AG10803 (cell line): ENCODE measurements around the gene RAP2C.

Source experiments
- DNase-seq: peaks from one replicate; pipeline ENCODE4 v3.0.0; 2010; ENCODE audit warnings: low read depth
- H3K4me3 ChIP-seq: 2 replicates; pipeline ENCODE4 v1.5.1; 2011; ENCODE audit warnings: mild to moderate bottlenecking, low read length, control low read depth
- TF ChIP-seq, protein P1 (sequence below): conservative IDR thresholded peaks from 2 replicates; pipeline ENCODE4 v1.5.1; 2011; ENCODE audit warnings: mild to moderate bottlenecking, low read length, control low read depth, inconsistent platforms

The RAP2C gene

DNA sequence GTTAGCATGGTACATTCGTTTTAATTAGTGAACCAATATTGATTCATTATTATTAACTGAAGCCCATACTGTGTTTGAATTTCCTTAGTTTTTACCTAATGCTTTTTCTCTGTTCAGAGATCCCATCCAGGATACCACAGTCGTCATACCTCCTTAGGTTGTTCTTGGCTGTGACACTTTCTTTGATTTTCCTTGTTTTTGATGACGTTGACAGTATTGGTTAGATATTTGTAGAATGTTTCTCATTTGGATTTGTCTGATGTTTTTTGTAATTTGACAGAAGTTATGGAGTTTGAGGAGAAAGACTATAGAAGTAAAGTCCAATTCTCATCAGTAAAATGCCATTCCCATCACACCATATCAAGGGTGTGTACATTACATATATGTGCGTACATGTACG, 16.2 kb upstream of the RAP2C start:
- H3K4me3 ChIP-seq = no peak overlapping the region
- DNase-seq = no peak
- TF ChIP-seq, protein P1, sequence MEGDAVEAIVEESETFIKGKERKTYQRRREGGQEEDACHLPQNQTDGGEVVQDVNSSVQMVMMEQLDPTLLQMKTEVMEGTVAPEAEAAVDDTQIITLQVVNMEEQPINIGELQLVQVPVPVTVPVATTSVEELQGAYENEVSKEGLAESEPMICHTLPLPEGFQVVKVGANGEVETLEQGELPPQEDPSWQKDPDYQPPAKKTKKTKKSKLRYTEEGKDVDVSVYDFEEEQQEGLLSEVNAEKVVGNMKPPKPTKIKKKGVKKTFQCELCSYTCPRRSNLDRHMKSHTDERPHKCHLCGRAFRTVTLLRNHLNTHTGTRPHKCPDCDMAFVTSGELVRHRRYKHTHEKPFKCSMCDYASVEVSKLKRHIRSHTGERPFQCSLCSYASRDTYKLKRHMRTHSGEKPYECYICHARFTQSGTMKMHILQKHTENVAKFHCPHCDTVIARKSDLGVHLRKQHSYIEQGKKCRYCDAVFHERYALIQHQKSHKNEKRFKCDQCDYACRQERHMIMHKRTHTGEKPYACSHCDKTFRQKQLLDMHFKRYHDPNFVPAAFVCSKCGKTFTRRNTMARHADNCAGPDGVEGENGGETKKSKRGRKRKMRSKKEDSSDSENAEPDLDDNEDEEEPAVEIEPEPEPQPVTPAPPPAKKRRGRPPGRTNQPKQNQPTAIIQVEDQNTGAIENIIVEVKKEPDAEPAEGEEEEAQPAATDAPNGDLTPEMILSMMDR = no peak

DNA sequence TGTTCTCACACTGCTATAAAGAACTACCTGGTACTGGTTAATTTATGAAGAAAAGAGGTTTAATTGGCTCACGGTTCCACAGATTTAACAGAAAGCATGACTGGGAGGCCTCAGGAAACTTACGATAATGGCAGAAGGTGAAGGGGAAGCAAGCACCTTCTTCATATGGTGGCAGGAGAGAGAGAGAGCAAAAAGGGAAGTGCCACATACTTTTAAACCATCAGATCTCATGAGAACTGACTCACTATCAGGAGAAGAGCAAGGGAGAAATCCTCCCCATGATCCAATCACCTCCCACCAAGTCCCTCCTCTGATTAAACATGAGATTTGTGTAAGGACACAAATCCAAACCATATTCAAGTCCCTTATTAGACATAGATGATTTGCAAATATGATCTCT, 12.3 kb upstream of the RAP2C start:
- no peak overlapping the region for H3K4me3 ChIP-seq
- TF ChIP-seq, protein P1 = no peak
- no peak for DNase-seq

DNA sequence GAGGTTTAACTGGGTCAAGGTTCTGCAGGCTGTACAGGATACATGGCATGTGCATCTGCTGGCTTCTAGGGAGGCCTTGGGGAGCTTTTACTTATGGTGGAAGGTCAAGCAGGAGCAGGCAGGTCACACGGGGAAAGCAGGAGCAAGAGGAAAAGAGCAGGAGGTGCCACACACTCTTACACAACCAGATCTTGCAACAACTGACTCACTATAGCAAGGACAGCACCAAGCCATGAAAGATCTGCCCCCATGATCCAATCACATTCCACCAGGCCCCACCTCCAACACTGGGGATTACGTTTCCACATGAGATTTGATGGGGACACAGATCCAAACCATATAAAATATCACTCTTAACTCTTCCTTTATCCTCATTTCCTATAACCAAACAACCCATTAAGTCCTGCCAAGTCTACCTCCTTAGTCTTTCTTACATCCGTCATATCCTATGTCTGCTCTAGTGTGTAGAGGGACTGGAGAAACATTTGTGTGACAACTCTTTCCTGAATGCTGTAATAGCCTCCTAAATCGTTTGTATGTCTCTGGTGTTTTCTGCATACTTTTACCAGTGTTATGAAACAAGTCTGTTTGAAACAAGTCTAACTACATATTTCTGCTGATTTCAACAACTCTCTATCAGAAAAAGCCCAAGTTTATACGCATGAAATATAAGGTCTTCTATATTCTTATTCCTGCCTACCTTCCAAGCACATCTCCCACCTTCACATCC, 8.3 kb upstream of the RAP2C start:
- TF ChIP-seq, protein P1 = no peak
- DNase-seq = peak; percentile 64
- H3K4me3 ChIP-seq = no peak overlapping the region

DNA sequence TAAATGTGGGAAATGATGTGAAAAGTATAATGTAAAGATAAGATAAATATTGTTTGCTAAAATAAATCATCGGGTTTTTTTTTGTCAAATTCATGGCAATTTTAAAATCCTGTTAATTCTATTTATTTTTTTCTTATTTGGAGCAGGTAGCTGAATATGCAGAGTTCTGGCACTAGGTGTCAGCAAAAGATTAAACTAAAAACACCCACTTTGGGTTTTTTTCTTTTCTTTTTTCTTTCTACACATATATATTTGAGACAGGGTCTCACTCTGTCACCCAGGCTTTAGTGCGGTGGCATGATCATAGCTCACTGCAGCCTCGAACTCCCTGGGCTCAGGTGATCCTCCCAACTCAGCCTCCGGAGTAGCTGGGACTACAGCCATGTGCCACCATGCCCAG, 6.9 kb upstream of the RAP2C start:
- no peak overlapping the region for H3K4me3 ChIP-seq

DNA sequence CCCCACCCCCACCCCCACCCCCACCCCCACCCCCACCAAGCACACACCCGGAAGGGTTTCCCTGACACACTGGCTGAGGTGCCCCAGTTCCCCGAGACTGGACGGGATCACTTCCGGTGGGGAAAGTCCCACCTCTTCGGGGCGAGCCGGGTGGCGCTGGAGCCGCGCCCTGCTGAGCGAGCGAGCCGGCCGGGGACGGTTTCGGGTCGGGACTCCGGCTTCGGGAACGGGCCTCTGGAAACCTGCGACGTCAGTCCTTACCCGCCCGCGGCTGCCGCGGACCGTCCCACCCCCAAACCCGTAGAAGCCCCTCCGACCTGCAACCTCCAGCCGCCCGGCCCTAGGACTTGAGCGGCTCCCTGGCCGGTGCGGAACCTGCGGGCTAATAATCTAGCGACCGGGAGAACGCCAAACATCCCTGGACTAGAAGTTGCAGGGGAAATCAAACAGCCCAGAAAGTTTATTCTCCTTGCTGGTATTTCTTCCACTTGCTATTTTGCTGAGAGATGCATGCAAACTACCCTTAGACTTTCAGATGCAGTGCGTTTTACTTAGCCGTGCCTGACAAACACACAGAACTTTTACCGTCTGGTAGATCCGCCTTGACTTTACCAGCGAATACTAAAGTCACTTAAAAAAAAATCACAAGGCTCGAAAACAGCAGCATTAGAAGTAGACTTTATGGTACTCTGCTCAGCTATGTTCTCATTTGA, 991 bp downstream of the RAP2C start:
- DNase-seq = peak; percentile 81
- H3K4me3 ChIP-seq = peak overlapping the region; percentile 75
- TF ChIP-seq, protein P1 = no peak

More for the DNA sequence above, 6.9 kb upstream of the RAP2C start:
- TF ChIP-seq, protein P1 = peak; percentile 51
- peak; percentile 13 for DNase-seq

DNA sequence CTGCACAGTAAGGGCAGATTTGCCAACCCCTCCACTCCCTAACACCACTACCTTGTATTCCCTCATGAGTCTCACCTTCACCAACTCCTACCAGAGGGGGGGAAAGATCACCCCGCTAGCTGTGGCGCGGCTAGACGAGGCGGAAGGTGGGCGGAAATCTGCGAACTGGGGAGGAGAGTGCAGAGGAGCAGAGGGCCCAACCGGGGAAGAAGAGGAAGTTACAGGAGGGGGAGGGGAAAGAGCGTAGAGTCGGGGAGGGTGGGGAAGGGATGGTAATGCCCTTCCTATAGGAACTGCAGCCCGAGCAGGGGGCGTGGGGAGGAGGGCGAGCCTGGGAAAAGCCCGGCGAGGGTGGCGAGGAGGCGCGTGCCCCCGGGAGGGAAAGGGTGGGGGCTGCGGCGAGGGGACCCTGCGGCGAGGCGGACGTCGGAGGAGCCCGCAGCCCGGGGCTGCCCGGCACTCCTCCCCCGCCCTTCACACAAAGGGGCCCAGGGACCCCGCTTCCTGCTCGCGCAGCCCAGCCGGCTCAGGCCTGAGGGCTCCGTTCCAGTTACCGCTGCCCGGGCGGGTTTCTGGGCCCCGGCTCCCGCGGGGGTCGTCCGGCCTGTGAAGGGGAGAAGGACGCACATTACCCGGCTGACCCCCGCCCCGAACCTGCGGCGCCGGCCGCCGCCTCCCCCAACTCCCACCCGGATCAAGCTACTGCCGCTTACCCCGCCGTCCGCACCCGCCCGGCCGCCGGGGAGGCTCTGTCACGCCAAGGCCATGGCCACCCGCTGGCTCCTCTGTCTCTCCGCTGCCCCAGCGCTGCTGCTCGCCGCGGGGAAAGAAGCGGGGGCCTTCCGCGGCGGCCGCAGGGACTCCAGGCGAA, 1.8 kb downstream of the RAP2C start:
- DNase-seq = peak; percentile 64
- TF ChIP-seq, protein P1 = no peak
- H3K4me3 ChIP-seq = peak overlapping the region; percentile 75
